Endothelial cell of umbilical vein (primary cell): Measurements from ENCODE around the gene CHMP1B. TPM values are rescaled to one million over a fixed set of nuclear protein-coding genes. Genes with fewer than 3 reads are reported as not detected.

Experiments used
- BruUV-seq: library from RNA; stranded (reverse); fragments of 400-500 nt; replicated peaks from 2 replicates; lab custom pipeline; 2021; lab: Mats Ljungman, UMichigan
- CTCF ChIA-PET: fragments of 300-600, 350-600 bp; sonication (Branson Sonifier 250); formaldehyde crosslinking; loops from one replicate; lab custom pipeline; 2021; ENCODE audit warnings: antibody characterized with exemption, inconsistent platforms; lab: Charles Lee
- POLR2A ChIA-PET: fragments of 300-600, 350-600 bp; sonication (Branson Sonifier 250); formaldehyde crosslinking; loops from one replicate; lab custom pipeline; 2021; ENCODE audit warnings: antibody characterized with exemption, inconsistent platforms; lab: Charles Lee
- DNase-seq: peaks from one replicate; pipeline ENCODE4 v3.0.0-alpha.2; 2011; ENCODE audit warnings: low read depth, low spot score
- FAIRE-seq: peaks from 2 replicates; lab custom pipeline; 2011; peaks lifted over from hg19 to GRCh38; lab: Jason Lieb, UNC
- H2AFZ ChIP-seq: 2 replicates; pipeline ENCODE4 v1.6.0; 2012; ENCODE audit warnings: low read depth, low read length, control low read depth, inconsistent platforms
- H3K27ac ChIP-seq: 2 replicates; pipeline ENCODE4 v1.5.1; 2011; ENCODE audit warnings: low read depth, mild to moderate bottlenecking, control low read depth, low read length, moderate library complexity; ENCODE audit not compliant: insufficient read depth
- H3K27me3 ChIP-seq, 2 experiments: 2 replicates each; pipeline versions ENCODE4 v1.6.0 to v1.6.1; 2011; ENCODE audit warnings: low read length in 2 of 2, mixed read lengths in 1 of 2; ENCODE audit not compliant: control insufficient read depth in 2 of 2, insufficient read depth in 2 of 2
- H3K36me3 ChIP-seq, 2 experiments: 2 replicates in 1 of 2; 3 replicates in 1 of 2; pipeline ENCODE4 v1.5.1; 2011; ENCODE audit warnings: low read length in 2 of 2, mild to moderate bottlenecking in 1 of 2, moderate library complexity in 1 of 2; ENCODE audit not compliant: control insufficient read depth in 2 of 2, insufficient read depth in 2 of 2; ENCODE audit errors: extremely low read depth in 1 of 2
- H3K4me1 ChIP-seq: 3 replicates; pipeline ENCODE4 v1.5.1; 2011; ENCODE audit warnings: mild to moderate bottlenecking, low read length; ENCODE audit not compliant: control insufficient read depth, insufficient read depth; ENCODE audit errors: extremely low read depth
- H3K4me2 ChIP-seq: 2 replicates; pipeline ENCODE4 v1.6.1; 2011; ENCODE audit warnings: low read length, control low read depth, mixed read lengths; ENCODE audit not compliant: insufficient read depth
- H3K4me3 ChIP-seq, 3 experiments: fragments of 200-600 bp in 1 of 3; sonication (generic), shearing (Covaris generic) in 1 of 3; replicated peaks in 1 of 3; 2 replicates each; pipeline ENCODE4 v1.5.1; 2011 to 2016; ENCODE audit warnings: control low read depth in 3 of 3, low read length in 3 of 3, mild to moderate bottlenecking in 2 of 3, inconsistent platforms in 1 of 3, low read depth in 1 of 3, moderate library complexity in 1 of 3; ENCODE audit not compliant: insufficient read depth in 1 of 3
- H3K79me2 ChIP-seq: 2 replicates; pipeline ENCODE4 v1.6.0; 2012; ENCODE audit warnings: low read length, inconsistent platforms; ENCODE audit not compliant: control insufficient read depth, insufficient read depth
- H3K9ac ChIP-seq: replicated peaks from 2 replicates; pipeline ENCODE3; 2011; ENCODE audit warnings: low read length, control low read depth; ENCODE audit not compliant: insufficient read depth; ENCODE audit errors: extremely low read depth
- H3K9me1 ChIP-seq: replicated peaks from 3 replicates; pipeline ENCODE4 v1.6.0; 2011; ENCODE audit warnings: mild to moderate bottlenecking, low read length; ENCODE audit not compliant: control insufficient read depth, insufficient read depth; ENCODE audit errors: extremely low read depth
- H3K9me3 ChIP-seq: replicated peaks from 2 replicates; pipeline ENCODE4 v1.5.1; 2012; ENCODE audit warnings: low read length, inconsistent platforms; ENCODE audit not compliant: control insufficient read depth, insufficient read depth
- H4K20me1 ChIP-seq: replicated peaks from 2 replicates; pipeline ENCODE3; 2011; ENCODE audit warnings: mild to moderate bottlenecking, low read length; ENCODE audit not compliant: control insufficient read depth, insufficient read depth; ENCODE audit errors: extremely low read depth
- CTCF ChIP-seq, 2 donors: IDR thresholded peaks; 1 replicate in 1 of 2; 2 replicates in 1 of 2; pipeline ENCODE4 v1.5.1; 2011; ENCODE audit warnings: low read length in 2 of 2, mild to moderate bottlenecking in 2 of 2, moderate library complexity in 2 of 2, control low read depth in 1 of 2, inconsistent platforms in 1 of 2, low read depth in 1 of 2; ENCODE audit not compliant: insufficient read depth in 1 of 2; ENCODE audit errors: extremely low read depth in 1 of 2
- EZH2 ChIP-seq: IDR thresholded peaks from 2 replicates; pipeline ENCODE4 v1.6.1; 2012; ENCODE audit warnings: borderline replicate concordance, low read depth, mild to moderate bottlenecking, moderate library complexity, low read length, inconsistent platforms; ENCODE audit not compliant: severe bottlenecking
- FOS ChIP-seq: IDR thresholded peaks from 2 replicates; pipeline ENCODE4 v1.6.1; 2011; ENCODE audit warnings: mild to moderate bottlenecking, low read length, moderate library complexity, borderline replicate concordance; ENCODE audit not compliant: insufficient read depth
- GATA2 ChIP-seq: IDR thresholded peaks from 2 replicates; pipeline ENCODE4 v1.7.0; 2011; ENCODE audit warnings: low read depth, mild to moderate bottlenecking, moderate library complexity, mixed read lengths, low read length; ENCODE audit not compliant: insufficient read length, insufficient read depth
- JUN ChIP-seq: IDR thresholded peaks from 2 replicates; pipeline ENCODE4 v1.6.1; 2011; ENCODE audit warnings: borderline replicate concordance, low read depth; ENCODE audit not compliant: insufficient read length, insufficient read depth
- MAX ChIP-seq: IDR thresholded peaks from 2 replicates; pipeline ENCODE4 v1.6.1; 2011; ENCODE audit not compliant: insufficient read depth, insufficient read length
- MYC ChIP-seq: IDR thresholded peaks from one replicate; pipeline ENCODE4 v1.6.1; 2011; ENCODE audit warnings: mild to moderate bottlenecking, low read depth, low read length
- POLR2A ChIP-seq: IDR thresholded peaks from 2 replicates; pipeline ENCODE4 v1.6.1; 2012; ENCODE audit warnings: low read depth, mild to moderate bottlenecking, control low read depth, low read length
- POLR2AphosphoS5 ChIP-seq: IDR thresholded peaks from 2 replicates; pipeline ENCODE4 v1.6.1; 2012; ENCODE audit warnings: low read depth, mild to moderate bottlenecking, control low read depth, low read length, moderate library complexity; ENCODE audit not compliant: insufficient read depth
- dilution Hi-C: fragments of 300-500 bp; cut with MboI; formaldehyde crosslinking; loops from one replicate; pipeline ENCODE4 v1.15.0; 2019; ENCODE audit warnings: low sequenced_read_pairs; ENCODE audit not compliant: extremely low pct_ligation_motif_present
- intact Hi-C: fragments of 100-400 bp; cut with micrococcal nuclease; formaldehyde crosslinking; loops from one replicate; pipeline ENCODE4 v1.10.0; 2022
- polyA plus RNA-seq, 4 experiments: library from polyadenylated mRNA; depleted of rRNA in 3 of 4; stranded (reverse) in 3 of 4; unstranded in 1 of 4; fragments of >200 nt; gene quantifications; 2 replicates each; pipeline versions ENCODE4 v1.2.1 to v1.2.3, GENCODE V29; 2011 to 2012; ENCODE audit warnings: missing spikeins in 1 of 4
- total RNA-seq: library from RNA; stranded (reverse); gene quantifications from 2 replicates; pipeline ENCODE4 v1.2.3, GENCODE V29; 2021

CHMP1B gene
- total and polyA plus RNA-seq, 2 donors (not counting 3 experiments of a cell fraction or from before 2014, with no cell fraction given), result 24.0 to 27.0 TPM

- H3K9ac ChIP-seq, result no peak overlapping the region
- no peaks in the 10 kb centered on the region for H3K36me3 ChIP-seq
- BruUV-seq, result no TSS peak
- H3K79me2 ChIP-seq, result no peaks in the 10 kb centered on the region
- H3K4me2 ChIP-seq, result no peak overlapping the region
- CTCF ChIA-PET, result no interaction called here
- H3K4me1 ChIP-seq, result no peaks in the 10 kb centered on the region
- TF ChIP-seq POLR2AphosphoS5, result no peak
- dilution Hi-C loops (no loop called here), intact Hi-C loops (no loop called here)
- no peaks in the 10 kb centered on the region for H3K27me3 ChIP-seq
- no peak for DNase-seq
- no peak overlapping the region for H3K4me3 ChIP-seq
- no peaks in the 10 kb centered on the region for H3K9me1 ChIP-seq
- H3K9me3 ChIP-seq, result no peaks in the 10 kb centered on the region
- H2AFZ ChIP-seq, result no peak overlapping the region
- no peak overlapping the region for H3K27ac ChIP-seq
- no peak for FAIRE-seq
- POLR2A ChIA-PET, result no interaction called here
- no peaks in the 10 kb centered on the region for H4K20me1 ChIP-seq
Observed at GRCh38 chr18:11802586-11802985, 48.6 kb upstream of the CHMP1B start.

GRCh38 chr18:11807233-11807632 lies 44.0 kb upstream of the CHMP1B start:
- no peaks in the 10 kb centered on the region for H3K4me1 ChIP-seq
- no peak overlapping the region for H3K4me2 ChIP-seq
- H4K20me1 ChIP-seq, result no peaks in the 10 kb centered on the region
- no peaks in the 10 kb centered on the region for H3K9me1 ChIP-seq
- no peaks in the 10 kb centered on the region for H3K9me3 ChIP-seq
- no peaks in the 10 kb centered on the region for H3K79me2 ChIP-seq
- no peaks in the 10 kb centered on the region for H3K36me3 ChIP-seq
- no peak overlapping the region for H3K4me3 ChIP-seq
- no peak overlapping the region for H2AFZ ChIP-seq
- DNase-seq, result no peak
- POLR2A ChIA-PET, result no interaction called here
- FAIRE-seq, result no peak
- H3K9ac ChIP-seq, result no peak overlapping the region
- H3K27ac ChIP-seq, result no peak overlapping the region
- CTCF ChIA-PET, result interaction anchor here (0.7 kb wide), 1 partner anchor 1593 kb away, joined by 3 read pairs; no protein-coding TSS in a partner anchor
- H3K27me3 ChIP-seq, result no peaks in the 10 kb centered on the region
- intact Hi-C loops (no loop called here), dilution Hi-C loops (no loop called here)
- TF ChIP-seq POLR2A (no peak), JUN (no peak), EZH2 (no peak), FOS (no peak), CTCF (IDR thresholded peaks at IDR 0.05; ENCODE audit: extremely low read depth in 1 of 2, insufficient read depth in 1 of 2, low read depth in 1 of 2, low read length in 2 of 2) (no peak), POLR2AphosphoS5 (no peak), GATA2 (no peak), MYC (no peak), MAX (no peak)
- BruUV-seq, result no TSS peak
